Measurements from ENCODE around the gene PCCA.

The PCCA gene

GRCh38 chr13:100434010-100434763 is 345.3 kb downstream of the PCCA start:
- no peak for DNase-seq

- DNase-seq: no peak
These were observed 347.2 kb downstream of the PCCA start for GRCh38 chr13:100436099-100436498.

GRCh38 chr13:100438059-100438788 is 349.3 kb downstream of the PCCA start:
- DNase-seq: no peak

GRCh38 chr13:100439247-100439970 is 350.5 kb downstream of the PCCA start:
- DNase-seq: no peak

- DNase-seq: no peak
These were observed 352.0 kb downstream of the PCCA start for GRCh38 chr13:100440751-100441425.

GRCh38 chr13:100442095-100442832 is 353.4 kb downstream of the PCCA start:
- DNase-seq: no peak

- no peak for DNase-seq
These were observed 354.5 kb downstream of the PCCA start for GRCh38 chr13:100443278-100443997.

- DNase-seq: no peak
These were observed 355.1 kb downstream of the PCCA start for GRCh38 chr13:100443998-100444328.

GRCh38 chr13:100447831-100448230 is 358.9 kb downstream of the PCCA start:
- no peak for DNase-seq

- DNase-seq: no peak
These were observed 363.0 kb downstream of the PCCA start for GRCh38 chr13:100451923-100452322.

GRCh38 chr13:100454876-100455275 is 366.0 kb downstream of the PCCA start:
- no peak for DNase-seq

GRCh38 chr13:100458673-100459072 is 369.8 kb downstream of the PCCA start:
- DNase-seq: no peak

GRCh38 chr13:100459747-100460146 is 370.9 kb downstream of the PCCA start:
- DNase-seq: no peak

- DNase-seq: no peak
These were observed 371.4 kb downstream of the PCCA start for GRCh38 chr13:100460266-100460665.

GRCh38 chr13:100460791-100461190 is 371.9 kb downstream of the PCCA start:
- no peak for DNase-seq

GRCh38 chr13:100461309-100462030 is 372.6 kb downstream of the PCCA start:
- DNase-seq: no peak

- no peak for DNase-seq
These were observed 375.1 kb downstream of the PCCA start for GRCh38 chr13:100464006-100464405.

GRCh38 chr13:100465558-100465957 is 376.7 kb downstream of the PCCA start:
- DNase-seq: no peak

GRCh38 chr13:100470866-100471505 is 382.1 kb downstream of the PCCA start:
- DNase-seq: no peak

GRCh38 chr13:100473087-100473486 is 384.2 kb downstream of the PCCA start:
- no peak for DNase-seq

All from effector CD8-positive, alpha-beta T cell (primary cell).